ENCODE measurements around the gene GH2.
"Not testable (repeated sequence)": the region's sequence is repeated elsewhere in the genome, so short reads cannot be mapped to it uniquely, and the experiment has no call there.

GH2 gene

DNA sequence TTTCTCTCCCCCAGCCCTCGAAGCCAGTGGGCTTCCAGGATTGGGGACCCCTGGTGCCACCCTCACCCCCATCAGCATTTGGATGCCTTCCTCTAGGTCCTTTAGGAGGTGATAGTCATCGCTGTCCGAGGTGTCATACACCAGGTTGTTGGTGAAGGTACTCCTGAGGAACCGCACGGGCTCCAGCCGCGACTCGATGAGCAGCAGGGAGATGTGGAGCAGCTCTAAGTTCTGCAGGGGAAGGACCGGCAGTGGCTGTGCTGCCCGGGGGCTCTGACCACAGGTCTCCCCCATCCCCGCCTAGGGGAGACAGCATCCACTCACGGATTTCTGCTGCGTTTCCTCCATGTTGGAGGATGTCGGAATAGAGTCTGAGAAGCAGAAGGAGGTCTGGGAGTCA lies 28.4 kb upstream of the GH2 start:
- DNase-seq: no peak

DNA sequence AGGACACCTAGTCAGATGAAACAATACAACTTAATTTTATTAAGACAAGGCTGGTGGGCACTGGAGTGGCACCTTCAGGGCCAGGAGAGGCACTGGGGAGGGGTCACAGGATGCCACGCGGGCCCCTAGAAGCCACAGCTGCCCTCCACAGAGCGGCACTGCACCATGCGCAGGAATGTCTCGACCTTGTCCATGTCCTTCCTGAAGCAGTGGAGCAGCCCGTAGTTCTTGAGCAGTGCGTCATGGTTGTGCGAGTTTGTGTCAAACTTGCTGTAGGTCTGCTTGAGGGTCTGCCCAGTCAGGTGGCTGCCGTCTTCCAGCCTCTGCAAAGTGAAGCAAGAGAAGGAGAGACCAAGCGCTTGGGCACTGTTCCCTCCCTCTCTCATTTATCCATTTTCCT lies 27.8 kb upstream of the GH2 start:
- not testable (repeated sequence) for DNase-seq

DNA sequence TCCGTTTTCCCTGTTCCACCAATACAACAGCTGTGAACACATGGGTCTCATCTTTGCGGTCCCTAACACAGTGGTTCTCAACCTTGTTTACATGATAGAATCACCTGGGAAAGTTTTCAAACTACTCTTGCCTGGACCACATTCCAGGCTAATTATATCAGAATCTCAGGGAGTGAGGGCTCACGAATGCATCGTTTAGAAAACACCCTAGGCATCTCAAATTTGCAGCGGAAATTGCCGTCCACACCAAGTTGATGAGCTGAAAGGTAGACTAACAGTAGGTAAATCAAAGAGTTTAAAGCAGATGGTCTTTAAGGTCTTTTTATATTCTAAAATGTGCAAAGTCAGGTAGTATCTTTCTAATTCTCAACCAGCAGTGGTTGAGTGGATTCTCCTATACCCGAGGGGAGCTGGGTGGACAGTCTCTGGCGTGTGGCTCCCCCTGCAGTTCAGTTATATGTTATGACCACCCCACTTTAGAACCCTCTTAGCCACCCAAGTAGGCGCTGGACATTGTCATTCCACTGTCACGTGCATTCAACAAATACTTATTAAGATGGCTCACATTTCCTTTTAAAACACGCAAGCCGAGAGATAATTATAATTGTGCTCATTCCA lies 25.5 kb upstream of the GH2 start:
- DNase-seq: not testable (repeated sequence)

DNA sequence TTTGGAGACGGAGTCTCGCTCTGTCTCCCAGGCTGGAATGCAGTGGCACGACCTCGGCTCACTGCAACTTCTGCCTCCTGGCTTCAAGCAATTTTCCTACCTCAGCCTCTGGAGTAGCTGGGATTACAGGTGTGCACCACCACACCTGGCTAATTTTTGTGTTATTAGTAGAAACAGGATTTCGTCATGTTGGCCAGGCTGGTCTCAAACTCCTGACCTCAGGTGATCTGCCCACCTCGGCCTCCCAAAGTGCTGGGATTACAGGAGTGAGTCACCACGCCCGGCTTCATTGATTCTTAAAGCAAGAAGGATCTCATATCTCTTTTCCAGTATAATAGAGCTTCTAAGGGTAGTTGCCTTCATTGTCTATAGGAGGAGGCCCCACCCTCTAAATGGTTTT lies 23.1 kb upstream of the GH2 start:
- not testable (repeated sequence) for DNase-seq

DNA sequence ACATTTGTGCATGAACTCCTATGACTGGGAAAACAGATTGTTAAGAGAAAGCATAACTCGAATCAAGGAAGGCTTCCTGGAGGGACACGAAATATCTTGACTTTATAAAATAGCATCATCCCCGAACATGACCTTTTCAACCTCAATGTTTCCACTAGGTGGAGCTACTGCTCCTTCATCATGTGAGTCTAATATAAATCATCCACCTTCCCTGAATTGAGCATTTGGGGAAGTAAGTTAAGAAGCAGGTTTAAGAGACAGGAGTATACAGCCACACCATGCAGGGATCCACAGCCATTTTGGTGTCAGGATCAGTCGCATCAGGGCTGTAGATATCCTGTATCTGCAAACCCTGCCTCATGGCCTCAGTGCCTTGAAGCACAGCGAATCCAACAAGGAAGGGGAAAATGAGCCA lies 22.1 kb upstream of the GH2 start:
- not testable (repeated sequence) for DNase-seq

DNA sequence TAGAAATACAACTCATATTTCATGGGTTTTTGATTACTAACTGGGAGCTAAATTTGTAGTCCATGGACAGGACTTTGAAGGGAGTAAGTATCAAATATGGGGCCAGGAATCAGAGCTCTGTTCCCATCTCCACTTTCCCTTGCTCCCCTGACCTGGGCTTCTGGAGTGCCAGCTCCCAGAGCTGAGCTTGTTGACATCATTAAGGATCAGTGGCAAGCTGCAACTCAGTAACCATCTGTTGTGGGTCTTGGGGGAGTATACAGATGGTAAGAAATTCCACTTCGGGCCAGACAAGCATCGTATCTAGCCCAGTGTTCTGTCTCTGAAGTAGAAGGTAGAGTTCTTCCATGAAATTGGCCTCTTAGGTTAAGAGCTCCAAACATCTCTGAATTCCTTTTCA lies 20.2 kb upstream of the GH2 start:
- not testable (repeated sequence) for DNase-seq

DNA sequence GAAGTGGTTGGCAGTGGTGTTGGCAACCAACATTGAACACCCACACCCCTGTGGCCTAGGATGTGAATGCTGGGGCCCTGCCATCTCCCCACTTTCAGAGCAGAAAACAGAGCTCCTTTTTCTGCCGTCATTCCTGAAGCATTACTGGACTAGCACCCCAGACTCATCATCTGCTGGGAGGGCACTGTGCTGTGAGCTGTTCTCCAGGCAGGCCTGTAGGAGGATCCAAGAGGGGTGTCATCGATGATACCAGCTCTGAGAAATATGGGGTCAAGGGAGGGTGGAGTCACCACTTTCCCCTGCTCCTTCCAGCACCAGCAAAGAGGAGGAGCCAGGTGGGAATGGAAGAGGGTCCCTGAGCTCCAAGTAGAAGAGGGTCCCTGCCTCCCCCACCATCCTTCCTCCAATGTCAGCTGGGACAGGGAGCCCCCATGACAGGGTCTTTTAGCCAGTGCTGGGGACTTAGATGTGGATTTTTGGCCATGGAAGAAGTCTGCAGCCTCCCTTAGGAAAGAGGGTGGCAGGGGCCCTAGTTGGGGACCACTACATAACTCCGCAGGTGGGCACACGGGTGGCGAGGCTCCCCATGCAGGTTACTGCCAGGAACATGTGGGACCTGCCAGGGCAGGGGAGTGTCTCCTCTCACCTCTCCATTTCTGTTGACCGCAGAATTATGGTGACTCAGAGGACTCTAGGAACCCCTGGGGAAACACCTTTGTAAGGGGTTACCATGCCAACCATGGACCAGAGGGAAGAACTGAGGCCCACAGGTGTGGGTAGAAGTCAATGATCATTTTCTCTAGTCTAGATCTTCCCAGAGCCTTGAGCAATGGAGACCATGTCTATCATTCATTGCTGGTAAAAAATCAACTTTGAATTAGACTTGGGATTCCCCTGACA lies 17.4 kb upstream of the GH2 start:
- not testable (repeated sequence) for DNase-seq

DNA sequence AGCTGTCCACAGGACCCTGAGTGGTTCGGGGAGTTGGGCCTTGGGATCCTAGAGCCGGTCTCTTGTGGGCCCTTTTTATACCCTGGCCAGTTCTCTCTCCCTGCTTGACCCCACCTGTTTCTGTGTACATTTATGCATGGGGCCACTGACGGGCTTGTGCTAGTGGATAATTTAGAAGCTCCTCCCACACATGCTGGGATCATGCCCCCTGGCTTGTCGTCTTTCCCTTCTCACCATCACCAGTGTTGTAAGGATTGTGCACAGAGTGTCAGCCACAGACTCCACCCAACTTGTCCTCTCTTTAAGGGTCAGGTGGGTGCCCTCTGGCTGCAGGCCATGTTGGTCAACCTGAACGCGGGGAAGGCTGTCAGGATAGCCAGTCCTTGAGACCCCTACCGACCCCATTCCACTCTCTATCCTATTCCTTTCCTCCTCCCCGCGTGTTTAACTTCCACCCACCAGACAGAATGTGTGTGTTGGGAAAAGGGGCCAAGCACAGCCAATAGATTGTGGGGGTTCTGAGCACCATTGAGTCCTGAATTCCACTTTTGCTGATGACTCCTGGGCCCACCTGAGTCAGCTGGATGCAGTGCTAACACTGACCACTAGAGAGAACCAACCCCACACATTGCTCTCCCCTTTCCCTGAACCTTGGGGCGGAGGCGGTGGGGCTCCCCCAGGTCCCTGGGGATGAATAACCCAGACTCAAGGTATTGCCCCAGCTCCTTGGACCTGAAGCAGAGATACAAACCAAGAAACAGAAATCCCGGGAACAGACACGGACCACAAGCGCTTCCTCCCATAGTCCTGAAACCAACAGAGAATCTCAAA lies 15.0 kb upstream of the GH2 start, which contains the start of gene CSH1:
CSH1 (minus strand) TSS at position 51 of the 831 bp plus-strand sequence. CDS start 63 bp downstream, outside the sequence.
- DNase-seq: not testable (repeated sequence)

DNA sequence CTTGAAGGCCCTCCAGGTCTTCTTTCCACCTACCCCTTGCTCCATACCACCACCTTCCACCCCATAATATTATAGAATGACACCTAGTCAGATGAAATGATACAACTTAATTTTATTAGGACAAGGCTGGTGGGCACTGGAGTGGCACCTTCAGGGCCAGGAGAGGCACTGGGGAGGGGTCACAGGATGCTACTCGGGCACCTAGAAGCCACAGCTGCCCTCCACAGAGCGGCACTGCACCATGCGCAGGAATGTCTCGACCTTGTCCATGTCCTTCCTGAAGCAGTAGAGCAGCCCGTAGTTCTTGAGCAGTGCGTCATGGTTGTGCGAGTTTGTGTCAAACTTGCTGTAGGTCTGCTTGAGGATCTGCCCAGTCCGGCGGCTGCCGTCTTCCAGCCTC lies 13.1 kb upstream of the GH2 start:
- DNase-seq: not testable (repeated sequence)

DNA sequence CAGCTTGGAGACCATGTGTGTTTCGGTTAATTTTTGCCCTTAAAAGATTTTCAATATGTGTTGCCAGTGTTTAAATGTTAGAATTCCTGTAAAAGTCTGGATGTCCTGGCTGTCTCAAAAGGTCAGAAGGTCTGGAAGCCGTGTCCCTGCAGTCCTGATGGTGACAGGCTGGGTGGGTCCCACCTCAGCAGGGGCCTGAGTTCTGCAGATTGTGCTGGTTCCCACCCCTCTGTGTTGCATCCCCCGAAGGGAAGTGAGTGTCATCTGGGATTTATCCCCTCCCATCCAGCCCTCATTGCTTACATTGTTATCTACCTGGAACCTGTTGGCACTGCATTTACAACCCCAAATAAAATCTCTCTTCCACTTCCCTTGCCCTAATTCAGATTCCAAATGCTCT lies 12.3 kb upstream of the GH2 start:
- DNase-seq: not testable (repeated sequence)

DNA sequence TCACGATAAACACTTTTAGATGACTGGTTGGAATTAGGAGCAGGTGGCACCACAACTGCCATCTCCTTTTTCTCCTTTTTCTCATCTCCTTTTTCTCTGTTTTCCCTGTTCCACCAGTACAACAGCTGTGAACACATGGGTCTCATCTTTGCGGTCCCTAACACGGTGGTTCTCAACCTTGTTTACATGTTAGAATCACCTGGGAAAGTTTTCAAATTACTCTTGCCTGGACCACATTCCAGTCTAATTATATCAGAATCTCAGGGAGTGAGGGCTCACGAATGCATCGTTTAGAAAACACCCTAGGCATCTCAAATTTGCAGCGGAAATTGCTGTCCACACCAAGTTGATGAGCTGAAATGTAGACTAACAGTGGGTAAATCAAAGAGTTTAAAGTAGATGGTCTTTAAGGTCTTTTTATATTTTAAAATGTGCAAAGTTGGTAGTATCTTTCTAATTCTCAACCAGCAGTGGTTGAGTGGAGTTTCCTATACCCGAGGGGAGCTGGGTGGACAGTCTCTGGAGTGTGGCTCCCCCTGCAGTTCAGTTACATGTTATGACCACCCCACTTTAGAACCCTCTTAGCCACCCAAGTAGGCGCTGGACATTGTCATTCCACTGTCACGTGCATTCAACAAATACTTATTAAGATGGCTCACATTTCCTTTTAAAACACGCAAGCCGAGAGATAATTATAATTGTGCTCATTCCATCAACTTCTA lies 10.7 kb upstream of the GH2 start:
- DNase-seq: not testable (repeated sequence)

DNA sequence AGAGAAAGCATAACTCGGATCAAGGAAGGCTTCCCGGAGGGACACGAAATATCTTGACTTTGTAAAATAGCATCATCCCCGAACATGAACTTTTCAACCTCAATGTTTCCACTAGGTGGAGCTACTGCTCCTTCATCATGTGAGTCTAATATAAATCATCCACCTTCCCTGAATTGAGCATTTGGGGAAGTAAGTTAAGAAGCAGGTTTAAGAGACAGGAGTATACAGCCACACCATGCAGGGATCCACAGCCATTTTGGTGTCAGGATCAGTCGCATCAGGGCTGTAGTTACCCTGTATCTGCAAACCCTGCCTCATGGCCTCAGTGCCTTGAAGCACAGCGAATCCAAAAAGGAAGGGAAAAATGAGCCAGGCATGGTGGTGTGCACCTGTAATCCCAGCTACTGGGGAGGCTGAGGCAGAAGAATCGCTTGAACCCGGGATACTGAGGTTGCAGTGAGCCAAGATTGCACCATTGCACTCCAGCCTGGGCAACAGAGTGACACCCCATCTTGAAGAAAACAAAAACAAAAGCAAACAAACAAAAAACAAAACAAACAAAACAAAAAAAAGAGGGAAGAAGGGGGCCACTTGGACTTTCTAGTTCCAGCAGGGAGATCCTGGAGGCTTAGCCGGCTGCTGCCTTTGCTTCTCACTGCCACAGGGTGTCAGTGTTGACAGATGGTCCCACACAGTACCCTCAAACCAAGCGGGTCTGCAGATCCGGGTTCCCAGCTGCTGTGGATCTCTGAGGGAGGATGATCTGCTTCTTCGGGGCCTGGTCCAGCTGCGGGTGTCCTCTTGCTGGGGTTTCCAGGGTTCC lies 7.5 kb upstream of the GH2 start:
- DNase-seq: not testable (repeated sequence)

DNA sequence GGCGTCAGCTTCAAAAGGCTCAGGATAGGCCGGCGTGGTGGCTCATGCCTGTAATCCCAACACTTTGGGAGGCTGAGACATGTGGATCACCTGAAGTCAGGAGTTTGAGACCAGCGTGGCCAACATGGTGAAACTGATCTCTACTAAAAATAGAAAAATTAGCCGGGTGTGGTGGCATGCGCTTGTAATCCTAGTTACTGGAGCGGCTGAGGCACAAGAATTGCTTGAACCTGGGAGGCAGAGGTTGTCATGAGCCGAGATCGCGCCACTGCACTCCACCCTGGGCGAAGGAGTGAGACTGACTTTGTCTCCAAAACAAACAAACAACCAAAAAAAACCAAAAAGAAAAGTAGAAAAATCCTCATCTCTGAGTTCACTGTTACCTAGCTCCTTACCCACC lies 3.4 kb upstream of the GH2 start:
- DNase-seq: not testable (repeated sequence)

DNA sequence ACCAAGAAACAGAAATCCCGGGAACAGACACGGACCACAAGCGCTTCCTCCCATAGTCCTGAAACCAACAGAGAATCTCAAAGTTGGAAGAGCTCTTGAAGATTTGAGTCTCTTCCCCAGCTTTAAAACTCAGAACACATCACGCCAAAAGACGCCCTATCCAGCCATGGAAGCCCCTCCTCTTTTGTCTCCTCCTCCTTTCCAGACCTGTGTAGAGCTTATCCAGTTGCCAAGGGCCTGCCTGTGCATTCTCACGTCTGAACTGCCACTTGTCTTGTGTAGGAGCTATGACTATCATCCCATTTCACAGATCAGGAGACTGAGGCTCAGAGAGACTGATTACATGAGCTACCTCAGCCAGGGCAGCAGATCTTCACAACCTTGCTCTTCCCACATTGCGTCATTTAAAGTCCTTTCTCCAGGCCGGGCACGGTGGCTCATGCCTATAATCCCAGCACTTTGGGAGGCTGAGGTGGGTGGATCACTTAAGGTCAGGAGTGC lies 932 bp upstream of the GH2 start:
- not testable (repeated sequence) for DNase-seq

DNA sequence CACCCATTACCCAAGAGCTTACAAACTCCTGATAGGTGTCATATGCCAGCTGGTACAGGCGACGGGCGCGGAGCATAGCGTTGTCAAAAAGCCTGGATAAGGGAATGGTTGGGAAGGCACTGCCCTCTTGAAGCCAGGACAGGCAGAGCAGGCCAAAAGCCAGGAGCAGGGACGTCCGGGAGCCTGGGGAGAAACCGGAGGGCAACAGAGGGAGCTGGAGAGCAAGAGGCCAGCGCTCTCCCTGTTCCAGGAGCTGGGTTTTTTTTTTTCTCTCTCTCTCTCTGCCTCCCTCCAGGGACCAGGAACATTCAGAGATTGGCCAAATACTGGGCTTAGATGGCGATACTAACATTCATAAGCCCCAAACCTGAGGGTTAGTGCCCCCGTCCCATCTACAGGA lies 407 bp downstream of the GH2 start:
- not testable (repeated sequence) for DNase-seq

DNA sequence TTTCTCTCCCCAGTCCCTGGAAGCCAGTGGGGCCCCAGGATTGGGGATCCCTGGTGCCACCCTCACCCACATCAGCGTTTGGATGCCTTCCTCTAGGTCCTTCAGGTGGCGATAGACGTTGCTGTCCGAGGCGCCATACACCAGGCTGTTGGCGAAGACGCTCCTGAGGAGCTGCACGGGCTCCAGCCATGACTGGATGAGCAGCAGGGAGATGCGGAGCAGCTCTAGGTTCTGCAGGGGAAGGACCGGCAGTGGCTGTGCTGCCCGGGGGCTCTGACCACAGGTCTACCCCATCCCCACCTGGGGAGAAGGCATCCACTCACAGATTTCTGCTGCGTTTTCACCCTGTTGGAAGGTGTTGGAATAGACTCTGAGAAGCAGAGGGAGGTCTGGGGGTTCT lies 1.0 kb downstream of the GH2 start:
- DNase-seq: no peak

DNA sequence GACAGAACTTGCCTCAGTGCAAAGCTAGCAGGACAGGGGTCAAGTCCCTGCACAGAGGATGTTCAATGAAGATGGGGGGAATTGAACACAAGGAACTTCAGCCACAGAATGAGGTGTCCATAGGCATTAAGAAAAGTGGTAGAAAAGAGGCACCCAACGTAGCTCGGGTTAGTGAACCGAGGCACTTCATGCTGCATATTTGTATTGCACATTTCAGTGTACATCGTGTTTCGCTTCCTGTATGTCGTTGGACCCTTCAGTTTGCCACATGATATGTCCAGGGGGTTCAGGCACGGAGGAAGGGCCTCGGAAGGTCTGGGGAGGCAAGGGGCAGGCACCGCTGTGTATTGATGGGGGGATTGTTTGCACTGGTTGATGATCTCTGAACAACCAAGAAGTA lies 3.3 kb downstream of the GH2 start:
- not testable (repeated sequence) for DNase-seq

DNA sequence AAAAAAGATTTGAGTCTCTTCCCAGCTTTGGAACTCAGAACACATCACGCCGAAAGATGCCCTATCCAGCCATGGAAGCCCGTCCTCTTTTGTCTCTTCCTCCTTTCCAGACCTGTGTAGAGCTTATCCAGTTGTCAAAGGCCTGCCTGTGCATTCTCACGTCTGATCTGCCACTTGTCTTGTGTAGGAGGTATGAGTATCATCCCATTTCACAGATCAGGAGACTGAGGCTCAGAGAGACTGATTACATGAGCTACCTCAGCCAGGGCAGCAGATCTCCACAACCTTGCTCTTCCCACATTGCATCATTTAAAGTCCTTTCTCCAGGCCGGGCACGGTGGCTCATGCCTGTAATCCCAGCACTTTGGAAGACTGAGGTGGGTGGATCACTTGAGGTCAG lies 7.1 kb downstream of the GH2 start:
- not testable (repeated sequence) for DNase-seq

DNA sequence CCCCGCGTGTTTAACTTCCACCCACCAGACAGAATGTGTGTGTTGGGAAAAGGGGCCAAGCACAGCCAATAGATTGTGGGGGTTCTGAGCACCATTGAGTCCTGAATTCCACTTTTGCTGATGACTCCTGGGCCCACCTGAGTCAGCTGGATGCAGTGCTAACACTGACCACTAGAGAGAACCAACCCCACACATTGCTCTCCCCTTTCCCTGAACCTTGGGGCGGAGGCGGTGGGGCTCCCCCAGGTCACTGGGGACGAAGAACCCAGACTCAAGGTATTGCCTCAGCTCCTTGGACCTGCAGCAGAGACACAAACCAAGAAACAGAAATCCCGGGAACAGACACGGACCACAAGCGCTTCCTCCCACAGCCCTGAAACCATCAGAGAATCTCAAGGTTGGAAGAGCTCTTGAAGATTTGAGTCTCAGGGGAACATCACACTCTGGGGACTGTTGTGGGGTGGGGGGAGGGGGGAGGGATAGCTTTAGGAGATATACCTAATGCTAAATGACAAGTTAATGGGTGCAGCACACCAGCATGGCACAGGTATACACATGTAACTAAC lies 7.6 kb downstream of the GH2 start:
- DNase-seq: not testable (repeated sequence)

DNA sequence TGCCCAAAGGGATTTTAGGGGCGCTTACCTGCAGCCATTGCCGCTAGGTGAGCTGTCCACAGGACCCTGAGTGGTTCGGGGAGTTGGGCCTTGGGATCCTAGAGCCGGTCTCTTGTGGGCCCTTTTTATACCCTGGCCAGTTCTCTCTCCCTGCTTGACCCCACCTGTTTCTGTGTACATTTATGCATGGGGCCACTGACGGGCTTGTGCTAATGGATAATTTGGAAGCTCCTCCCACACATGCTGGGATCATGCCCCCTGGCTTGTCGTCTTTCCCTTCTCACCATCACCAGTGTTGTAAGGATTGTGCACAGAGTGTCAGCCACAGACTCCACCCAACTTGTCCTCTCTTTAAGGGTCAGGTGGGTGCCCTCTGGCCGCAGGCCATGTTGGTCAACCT lies 8.2 kb downstream of the GH2 start, which contains the start of gene CSH2:
CSH2 (minus strand) TSS at position 101 of the 400 bp plus-strand sequence; CDS start at position 38, 63 bp downstream.
- not testable (repeated sequence) for DNase-seq

All from cerebellar nuclear complex (tissue), 1 donor.